DOHH2 (cell line): ENCODE data around the gene FILIP1L.

Experiments used
- H3F3A ChIP-seq: fragments of 200-600 bp; sonication (generic), shearing (Covaris generic); 2 replicates; pipeline ENCODE4 v1.6.0; 2016; ENCODE audit warnings: antibody characterized with exemption, mild to moderate bottlenecking; ENCODE audit not compliant: control insufficient read depth, insufficient read depth
- H3K27ac ChIP-seq: fragments of 200-600 bp; sonication (generic); 2 replicates; pipeline ENCODE4 v1.5.1; 2014; ENCODE audit warnings: low read depth, mild to moderate bottlenecking, low read length, moderate library complexity
- H3K27me3 ChIP-seq: fragments of 200-600 bp; sonication (generic); 2 replicates; pipeline ENCODE4 v1.6.1; 2014; ENCODE audit warnings: mild to moderate bottlenecking, low read length, mixed read lengths; ENCODE audit not compliant: control insufficient read depth
- H3K36me3 ChIP-seq: fragments of 200-600 bp; sonication (generic); 2 replicates; pipeline ENCODE4 v1.6.1; 2014; ENCODE audit warnings: mild to moderate bottlenecking, low read length, moderate library complexity, mixed read lengths; ENCODE audit not compliant: control insufficient read depth
- H3K4me1 ChIP-seq: fragments of 200-600 bp; sonication (generic); 2 replicates; pipeline ENCODE4 v1.6.1; 2014; ENCODE audit warnings: mild to moderate bottlenecking, low read length, mixed read lengths; ENCODE audit not compliant: control insufficient read depth
- H3K4me2 ChIP-seq: fragments of 200-600 bp; sonication (generic); 2 replicates; pipeline ENCODE4 v1.6.0; 2014; ENCODE audit warnings: mild to moderate bottlenecking, low read length, moderate library complexity
- H3K4me3 ChIP-seq: fragments of 200-600 bp; sonication (generic); 2 replicates; pipeline ENCODE4 v1.5.1; 2014; ENCODE audit warnings: mild to moderate bottlenecking, low read length, mixed read lengths
- H3K79me2 ChIP-seq: fragments of 200-600 bp; sonication (generic); 2 replicates; pipeline ENCODE4 v1.6.1; 2014; ENCODE audit warnings: mild to moderate bottlenecking, low read length, mixed read lengths; ENCODE audit not compliant: control insufficient read depth
- H3K9me2 ChIP-seq: fragments of 200-600 bp; sonication (generic); replicated peaks from 2 replicates; pipeline ENCODE4 v1.6.1; 2014; ENCODE audit warnings: mild to moderate bottlenecking, low read length, mixed read lengths; ENCODE audit not compliant: control insufficient read depth
- H3K9me3 ChIP-seq: fragments of 200-600 bp; sonication (generic); 2 replicates; pipeline ENCODE4 v1.6.1; 2014; ENCODE audit warnings: antibody characterized with exemption, low read length, mixed read lengths; ENCODE audit not compliant: control insufficient read depth, insufficient read depth
- H4K20me1 ChIP-seq: fragments of 200-600 bp; sonication (generic); 2 replicates; pipeline ENCODE4 v1.6.0; 2014; ENCODE audit warnings: low read depth, mild to moderate bottlenecking, antibody characterized with exemption, low read length, moderate library complexity; ENCODE audit not compliant: control insufficient read depth, insufficient read depth
- CTCF ChIP-seq: fragments of 200-600 bp; sonication (generic); IDR thresholded peaks from one replicate; pipeline ENCODE4 v1.5.1; 2014; ENCODE audit warnings: antibody characterized with exemption, mild to moderate bottlenecking, low read depth, low read length; ENCODE audit not compliant: poor library complexity, severe bottlenecking
- EZH2phosphoT487 ChIP-seq: fragments of 200-600 bp; sonication (generic); IDR thresholded peaks from 2 replicates; pipeline ENCODE4 v1.6.1; 2017; ENCODE audit warnings: borderline replicate concordance, mild to moderate bottlenecking, antibody characterized with exemption, low read length, moderate library complexity, mixed read lengths

Gene FILIP1L

GRCh38 chr3:99943931-99944761 is 170.2 kb downstream of the FILIP1L start:
- no peak overlapping the region for H3K4me3 ChIP-seq
- no peak overlapping the region for H3K27ac ChIP-seq
- no peaks in the 10 kb centered on the region for H3K9me2 ChIP-seq
- no peaks in the 10 kb centered on the region for H3F3A ChIP-seq
- TF ChIP-seq EZH2phosphoT487 (no peak), CTCF (no peak)
- H3K4me2 ChIP-seq, result no peak overlapping the region
- H3K9me3 ChIP-seq, result no peaks in the 10 kb centered on the region
- H3K36me3 ChIP-seq, result no peaks in the 10 kb centered on the region
- peaks cover 3% of the 10 kb centered on the region; the same call in 1 of the 2 replicates for H3K79me2 ChIP-seq
- H3K4me1 ChIP-seq, result no peaks in the 10 kb centered on the region
- H3K27me3 ChIP-seq, result no peaks in the 10 kb centered on the region
- no peaks in the 10 kb centered on the region for H4K20me1 ChIP-seq

- no peaks in the 10 kb centered on the region for H3K9me3 ChIP-seq
- no peak overlapping the region for H3K4me3 ChIP-seq
- no peak overlapping the region for H3K27ac ChIP-seq
- H3F3A ChIP-seq, result no peaks in the 10 kb centered on the region
- H3K79me2 ChIP-seq, result no peaks in the 10 kb centered on the region
- H3K27me3 ChIP-seq, result no peaks in the 10 kb centered on the region
- no peak overlapping the region for H3K4me2 ChIP-seq
- no peaks in the 10 kb centered on the region for H3K36me3 ChIP-seq
- peaks cover 14% of the 10 kb centered on the region for H3K4me1 ChIP-seq
- TF ChIP-seq EZH2phosphoT487, result no peak
- no peak for TF ChIP-seq CTCF
- no peaks in the 10 kb centered on the region for H3K9me2 ChIP-seq
- no peaks in the 10 kb centered on the region for H4K20me1 ChIP-seq
Observed at GRCh38 chr3:99941211-99941610, 173.1 kb downstream of the FILIP1L start.

DNA sequence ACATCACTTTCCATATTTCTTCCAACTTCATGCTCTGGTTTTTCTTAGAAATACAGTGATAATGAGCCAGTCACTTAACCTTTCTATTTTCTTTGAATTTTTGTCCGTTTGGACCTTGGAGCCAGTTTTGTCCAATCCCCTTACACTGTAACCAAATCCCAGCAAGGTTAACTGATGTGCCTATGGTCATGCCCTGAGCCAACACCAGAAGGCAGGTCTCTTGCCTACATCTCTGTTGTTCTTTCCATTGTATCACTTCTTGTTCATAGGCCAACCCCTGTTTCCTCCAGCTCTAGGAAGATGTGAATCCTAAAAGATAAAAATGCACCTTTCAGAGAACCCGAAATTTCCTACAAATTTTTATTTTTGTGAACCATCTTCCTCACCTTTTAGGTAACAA is 174.0 kb downstream of the FILIP1L start:
- H3K27ac ChIP-seq, result no peak overlapping the region
- no peaks in the 10 kb centered on the region for H3F3A ChIP-seq
- H3K9me2 ChIP-seq, result no peaks in the 10 kb centered on the region
- H3K27me3 ChIP-seq, result no peaks in the 10 kb centered on the region
- peaks cover 14% of the 10 kb centered on the region for H3K4me1 ChIP-seq
- H3K36me3 ChIP-seq, result no peaks in the 10 kb centered on the region
- H3K79me2 ChIP-seq, result no peaks in the 10 kb centered on the region
- H3K9me3 ChIP-seq, result no peaks in the 10 kb centered on the region
- no peaks in the 10 kb centered on the region for H4K20me1 ChIP-seq
- no peak overlapping the region for H3K4me3 ChIP-seq
- H3K4me2 ChIP-seq, result no peak overlapping the region
- TF ChIP-seq CTCF, result no peak
- no peak for TF ChIP-seq EZH2phosphoT487
